A673 (cell line): ENCODE measurements around the gene ACOX3. TPM values are rescaled to one million over a fixed set of nuclear protein-coding genes. Genes with fewer than 3 reads are reported as not detected.

Source experiments
- BruUV-seq: library from RNA; stranded (reverse); fragments of 400-500 nt; replicated peaks from 2 replicates; lab custom pipeline; 2021; lab: Mats Ljungman, UMichigan
- CTCF ChIA-PET: fragments of 300-600 bp; sonication (Branson Sonifier 250); formaldehyde crosslinking; loops from one replicate; lab custom pipeline; 2022; ENCODE audit warnings: antibody characterized with exemption; lab: Charles Lee
- POLR2A ChIA-PET: fragments of 300-600 bp; sonication (Branson Sonifier 250); formaldehyde crosslinking; loops from one replicate; lab custom pipeline; 2022; ENCODE audit warnings: antibody characterized with exemption; ENCODE audit not compliant: low non-redundant PET; lab: Charles Lee
- DNase-seq: peaks from one replicate; pipeline ENCODE4 v3.0.0-alpha.2; 2015; ENCODE audit warnings: low spot score
- H3K27ac ChIP-seq: fragments of 200-600 bp; sonication (generic); 2 replicates; pipeline ENCODE4 v1.5.1; 2016; ENCODE audit warnings: mixed run types, low read depth, mild to moderate bottlenecking, mixed read lengths, antibody characterized with exemption, low read length; ENCODE audit not compliant: poor library complexity, severe bottlenecking
- H3K27me3 ChIP-seq: fragments of 200-600 bp; sonication (generic); replicated peaks from 2 replicates; pipeline ENCODE4 v1.6.1; 2017; ENCODE audit warnings: mixed run types, low read depth, mild to moderate bottlenecking, mixed read lengths, antibody characterized with exemption, low read length; ENCODE audit not compliant: insufficient read depth, poor library complexity
- H3K36me3 ChIP-seq: fragments of 200-600 bp; sonication (generic); 2 replicates; pipeline ENCODE4 v1.6.1; 2016; ENCODE audit warnings: mixed run types, mild to moderate bottlenecking, mixed read lengths, antibody characterized with exemption, low read length; ENCODE audit not compliant: insufficient read depth, poor library complexity, severe bottlenecking
- H3K4me1 ChIP-seq: fragments of 200-600 bp; sonication (generic); 2 replicates; pipeline ENCODE4 v1.6.1; 2017; ENCODE audit warnings: mixed run types, mild to moderate bottlenecking, mixed read lengths, antibody characterized with exemption, low read length; ENCODE audit not compliant: insufficient read depth, poor library complexity, severe bottlenecking
- H3K4me3 ChIP-seq: fragments of 200-600 bp; sonication (generic); 2 replicates; pipeline ENCODE4 v1.5.1; 2016; ENCODE audit warnings: low read depth, mixed run types, mild to moderate bottlenecking, mixed read lengths, low read length; ENCODE audit not compliant: poor library complexity, severe bottlenecking
- H3K9me3 ChIP-seq: fragments of 200-600 bp; sonication (generic); 2 replicates; pipeline ENCODE4 v1.6.1; 2016; ENCODE audit warnings: mixed run types, low read depth, mild to moderate bottlenecking, mixed read lengths, antibody characterized with exemption, low read length; ENCODE audit not compliant: poor library complexity, severe bottlenecking
- EZH2 ChIP-seq: fragments of 200-600 bp; sonication (generic); IDR thresholded peaks from 2 replicates; pipeline ENCODE4 v1.6.1; 2017; ENCODE audit warnings: borderline replicate concordance, low read depth, mild to moderate bottlenecking, mixed read lengths, antibody characterized with exemption, low read length; ENCODE audit not compliant: poor library complexity, severe bottlenecking
- intact Hi-C: fragments of 100-400 bp; cut with micrococcal nuclease; formaldehyde crosslinking; loops from one replicate; pipeline ENCODE4 v1.10.0; 2022; ENCODE audit not compliant: unreplicated experiment
- total RNA-seq: library from RNA; stranded (reverse); gene quantifications from 2 replicates; pipeline ENCODE4 v1.2.3, GENCODE V29; 2021
- TF ChIP-seq, protein P1 (sequence below): fragments of 300-800, 200-600 bp; sonication (generic); conservative IDR thresholded peaks from 2 replicates; pipeline ENCODE4 v1.5.1; 2017; ENCODE audit warnings: low read depth, mild to moderate bottlenecking, antibody characterized with exemption, low read length, moderate library complexity, mixed read lengths

Gene ACOX3
- total RNA-seq, 1 experiment from 2014 or later: 14.3 TPM

DNA sequence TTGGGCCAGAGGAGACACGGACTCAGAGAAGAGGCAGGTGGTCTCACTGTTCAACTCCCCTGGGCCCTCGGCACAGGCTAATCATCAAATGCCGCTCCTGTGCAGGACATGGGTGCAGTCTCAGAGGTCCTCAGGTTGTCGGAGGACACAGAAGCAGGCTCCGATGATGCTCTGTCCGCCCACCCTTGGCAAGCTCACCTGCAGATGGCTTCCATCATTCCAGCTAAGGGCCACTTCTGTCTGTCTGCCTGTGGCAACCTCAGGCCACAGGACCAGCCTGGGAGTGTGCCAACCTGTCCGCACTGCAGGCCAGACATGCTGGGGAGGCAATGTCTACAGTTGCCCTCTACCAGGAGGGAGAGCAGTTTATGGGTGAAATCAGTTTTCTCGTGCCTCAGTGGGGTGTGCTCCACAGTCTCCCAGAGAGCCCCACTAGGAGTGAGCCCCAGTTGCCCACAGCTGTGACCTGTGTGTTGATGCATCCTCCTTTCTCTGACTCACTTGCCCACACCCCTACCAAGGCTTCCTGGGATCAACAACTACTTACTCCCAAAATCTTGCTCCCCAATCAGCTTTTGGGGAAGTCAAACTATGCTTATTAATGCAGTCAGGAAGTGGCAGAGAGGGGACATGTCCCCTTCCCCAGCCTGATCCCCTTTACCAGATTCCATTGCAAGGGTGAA is 115.1 kb downstream of the ACOX3 start:
- intact Hi-C loops: no loop called here

DNA sequence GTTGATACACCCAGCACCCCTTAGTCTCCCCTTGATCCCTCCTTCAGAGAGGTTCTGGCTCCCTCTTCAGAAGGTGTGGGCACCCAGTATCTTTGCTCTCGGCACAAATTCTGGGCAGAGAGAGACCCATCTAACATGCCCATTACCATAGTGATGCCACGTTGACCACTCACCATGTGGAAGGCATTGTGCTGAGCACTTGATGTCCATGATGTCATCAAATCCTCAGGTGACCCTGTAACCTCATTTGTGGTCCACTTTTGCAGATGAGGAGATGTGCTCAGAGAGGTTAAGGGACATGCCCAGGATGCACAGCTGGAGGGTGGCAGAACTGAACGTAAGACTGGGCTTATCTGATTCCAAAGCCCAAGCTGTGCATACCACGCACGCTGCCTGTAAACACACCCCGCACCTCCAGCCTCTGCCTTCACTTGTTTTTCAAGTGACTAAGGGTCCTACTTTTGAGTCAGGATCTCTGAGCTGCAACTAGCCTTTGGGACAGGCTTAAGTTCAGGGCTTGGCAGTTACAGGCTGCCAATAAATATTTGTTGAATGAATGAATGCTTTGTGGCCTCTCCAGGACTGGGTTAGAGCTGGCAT is 115.8 kb downstream of the ACOX3 start:
- intact Hi-C loops: no loop called here
- POLR2A ChIA-PET: no interaction called here

More for the DNA sequence above, 115.1 kb downstream of the ACOX3 start:
- H3K9me3 ChIP-seq: no peaks in the 10 kb centered on the region
- CTCF ChIA-PET: no interaction called here
- H3K27me3 ChIP-seq: no peaks in the 10 kb centered on the region
- BruUV-seq: no TSS peak
- no peaks in the 10 kb centered on the region for H3K36me3 ChIP-seq
- H3K27ac ChIP-seq: no peak overlapping the region
- H3K4me1 ChIP-seq: no peaks in the 10 kb centered on the region
- POLR2A ChIA-PET: no interaction called here
- no peak overlapping the region for H3K4me3 ChIP-seq
- no peak for DNase-seq
- TF ChIP-seq, protein P1, sequence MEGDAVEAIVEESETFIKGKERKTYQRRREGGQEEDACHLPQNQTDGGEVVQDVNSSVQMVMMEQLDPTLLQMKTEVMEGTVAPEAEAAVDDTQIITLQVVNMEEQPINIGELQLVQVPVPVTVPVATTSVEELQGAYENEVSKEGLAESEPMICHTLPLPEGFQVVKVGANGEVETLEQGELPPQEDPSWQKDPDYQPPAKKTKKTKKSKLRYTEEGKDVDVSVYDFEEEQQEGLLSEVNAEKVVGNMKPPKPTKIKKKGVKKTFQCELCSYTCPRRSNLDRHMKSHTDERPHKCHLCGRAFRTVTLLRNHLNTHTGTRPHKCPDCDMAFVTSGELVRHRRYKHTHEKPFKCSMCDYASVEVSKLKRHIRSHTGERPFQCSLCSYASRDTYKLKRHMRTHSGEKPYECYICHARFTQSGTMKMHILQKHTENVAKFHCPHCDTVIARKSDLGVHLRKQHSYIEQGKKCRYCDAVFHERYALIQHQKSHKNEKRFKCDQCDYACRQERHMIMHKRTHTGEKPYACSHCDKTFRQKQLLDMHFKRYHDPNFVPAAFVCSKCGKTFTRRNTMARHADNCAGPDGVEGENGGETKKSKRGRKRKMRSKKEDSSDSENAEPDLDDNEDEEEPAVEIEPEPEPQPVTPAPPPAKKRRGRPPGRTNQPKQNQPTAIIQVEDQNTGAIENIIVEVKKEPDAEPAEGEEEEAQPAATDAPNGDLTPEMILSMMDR: no peak
- TF ChIP-seq EZH2: no peak

GRCh38 chr4:8323947-8324555 is 116.5 kb downstream of the ACOX3 start:
- no peaks in the 10 kb centered on the region for H3K27me3 ChIP-seq
- ChIA-PET CTCF (no interaction called here), POLR2A (no interaction called here)
- H3K36me3 ChIP-seq: no peaks in the 10 kb centered on the region
- intact Hi-C loops: no loop called here
- no peak overlapping the region for H3K4me3 ChIP-seq
- no peaks in the 10 kb centered on the region for H3K4me1 ChIP-seq
- TF ChIP-seq EZH2: no peak
- TF ChIP-seq, protein P1: no peak
- H3K27ac ChIP-seq: no peak overlapping the region
- DNase-seq: no peak
- BruUV-seq: no TSS peak
- H3K9me3 ChIP-seq: no peaks in the 10 kb centered on the region

More for the DNA sequence above, 115.8 kb downstream of the ACOX3 start:
- DNase-seq: no peak
- TF ChIP-seq, protein P1: no peak
- no peak for TF ChIP-seq EZH2
- CTCF ChIA-PET: no interaction called here
- H3K27me3 ChIP-seq: no peaks in the 10 kb centered on the region
- no TSS peak for BruUV-seq
- no peaks in the 10 kb centered on the region for H3K9me3 ChIP-seq
- no peak overlapping the region for H3K4me3 ChIP-seq
- no peaks in the 10 kb centered on the region for H3K36me3 ChIP-seq
- H3K27ac ChIP-seq: no peak overlapping the region
- H3K4me1 ChIP-seq: no peaks in the 10 kb centered on the region
